ENCODE measurements around the gene SNAPC1.
"Not testable (repeated sequence)": the region's sequence is repeated elsewhere in the genome, so short reads cannot be mapped to it uniquely, and the experiment has no call there.

SNAPC1 gene

GRCh38 chr14:61750708-61751474, 11.3 kb upstream of the SNAPC1 start:
- DNase-seq = peak; percentile 88

DNA sequence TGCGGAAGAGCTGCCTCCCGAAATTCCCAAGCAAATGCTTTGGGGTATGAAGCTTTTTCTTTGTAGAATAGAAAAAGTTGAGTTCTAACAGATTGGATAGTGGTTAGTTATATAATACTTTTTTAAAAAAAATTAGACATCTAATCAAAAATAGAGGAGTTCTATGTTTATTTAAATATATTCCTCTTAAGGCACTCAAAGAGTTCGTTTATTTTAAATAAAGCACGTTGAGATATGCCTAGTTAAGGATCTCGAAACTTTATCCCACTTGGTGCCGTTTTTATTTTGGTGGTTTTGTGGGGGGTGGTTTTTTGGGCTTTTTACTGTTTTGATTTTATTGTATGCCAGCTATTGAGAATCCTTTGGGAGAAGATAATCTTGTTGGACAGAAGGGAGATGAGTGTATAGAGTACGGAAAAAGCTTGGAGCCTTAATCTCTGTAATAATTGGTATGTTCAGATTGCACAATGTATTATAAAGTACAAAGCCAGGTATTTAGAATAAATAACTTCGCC, 10.7 kb upstream of the SNAPC1 start:
- DNase-seq = no peak

- no peak for DNase-seq
Observed at GRCh38 chr14:61752626-61753025, 9.6 kb upstream of the SNAPC1 start.

DNA sequence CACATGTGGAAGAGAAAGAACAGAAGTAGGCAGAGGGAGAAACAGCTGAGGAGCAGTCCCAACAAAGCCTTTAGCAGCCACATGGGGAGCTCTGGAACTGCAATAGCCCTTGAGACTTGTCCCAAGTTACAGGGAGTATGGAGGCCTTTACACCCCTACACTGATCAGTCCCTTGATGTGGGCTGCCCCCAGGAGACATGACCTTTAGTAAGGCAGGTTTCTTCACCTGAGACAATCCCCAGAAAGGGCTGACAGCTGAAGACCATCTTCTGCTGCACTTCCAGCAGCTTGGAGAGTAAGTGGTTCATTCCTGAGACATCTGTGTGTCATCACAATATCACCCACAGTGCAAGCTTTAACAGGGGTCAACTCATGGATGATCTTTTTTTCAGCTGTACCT, 8.6 kb upstream of the SNAPC1 start:
- DNase-seq = no peak

DNA sequence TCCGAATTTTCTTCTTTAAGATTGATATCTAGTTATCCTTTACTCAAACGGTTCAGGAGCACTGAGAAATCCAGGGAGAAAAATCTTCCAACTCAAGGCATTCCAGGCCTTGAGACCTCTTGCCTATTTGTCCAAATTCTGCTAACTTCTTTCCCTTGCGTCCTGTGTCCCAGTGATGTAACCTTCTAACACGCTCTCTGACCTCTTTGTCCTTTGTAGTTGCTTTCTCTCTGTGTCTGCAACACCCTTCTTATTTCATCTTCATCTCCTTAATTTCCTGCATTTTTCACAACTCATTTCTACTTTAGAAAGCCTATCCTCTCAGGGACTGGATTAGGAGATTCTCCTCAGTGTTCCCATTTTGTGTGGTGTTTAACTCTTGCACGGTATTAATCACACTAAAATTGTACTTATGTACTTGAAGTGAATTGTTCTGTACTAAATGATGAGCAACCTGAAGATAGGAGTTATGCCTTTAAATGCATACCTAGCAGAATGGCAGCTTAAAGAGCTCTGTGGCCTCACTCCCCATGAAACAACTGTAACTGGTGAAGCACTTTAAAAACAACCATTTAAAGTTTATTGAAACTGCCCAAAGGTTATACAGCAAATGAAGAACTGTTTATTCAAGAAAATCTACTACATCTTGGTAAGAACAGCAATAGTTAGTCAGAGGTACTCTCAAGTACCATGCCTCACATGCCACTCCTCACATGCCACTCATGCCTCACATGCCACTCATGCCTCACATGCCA, 7.4 kb upstream of the SNAPC1 start:
- DNase-seq = no peak

DNA sequence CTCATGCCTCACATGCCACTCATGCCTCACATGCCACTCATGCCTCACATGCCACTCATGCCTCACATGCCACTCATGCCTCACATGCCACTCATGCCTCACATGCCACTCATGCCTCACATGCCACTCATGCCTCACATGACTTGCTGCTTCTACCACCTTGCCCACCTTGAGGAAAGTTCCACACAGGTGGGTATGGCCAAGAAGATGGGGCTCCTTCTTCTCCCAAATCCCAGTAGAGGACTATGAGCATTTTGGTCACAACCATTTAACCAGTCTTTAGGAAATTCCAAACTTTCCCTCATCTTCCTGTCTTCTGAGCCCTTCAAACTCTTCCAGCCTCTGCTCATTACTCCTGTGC, 6.9 kb upstream of the SNAPC1 start:
- DNase-seq = not testable (repeated sequence)

DNA sequence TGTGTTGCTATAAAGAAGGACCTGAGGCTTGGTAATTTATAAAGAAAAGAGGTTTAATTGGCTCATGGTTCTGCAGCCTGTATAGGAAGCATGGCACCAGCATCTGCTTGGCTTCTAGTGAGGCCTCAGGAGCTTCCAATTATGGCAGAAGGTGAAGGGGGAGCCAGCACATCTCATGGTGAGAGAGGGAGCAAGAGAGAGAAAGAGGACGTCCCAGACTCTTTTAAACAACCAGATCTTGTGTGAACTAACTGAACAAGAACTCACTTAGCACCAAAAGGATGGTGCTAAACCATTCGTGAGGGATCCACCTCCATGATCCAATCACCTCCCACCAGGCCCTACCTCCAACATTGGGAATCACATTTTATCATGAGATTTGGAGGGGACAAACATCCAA, 6.1 kb upstream of the SNAPC1 start:
- DNase-seq = no peak

- no peak for DNase-seq
Observed at GRCh38 chr14:61759878-61760277, 2.3 kb upstream of the SNAPC1 start.

DNA sequence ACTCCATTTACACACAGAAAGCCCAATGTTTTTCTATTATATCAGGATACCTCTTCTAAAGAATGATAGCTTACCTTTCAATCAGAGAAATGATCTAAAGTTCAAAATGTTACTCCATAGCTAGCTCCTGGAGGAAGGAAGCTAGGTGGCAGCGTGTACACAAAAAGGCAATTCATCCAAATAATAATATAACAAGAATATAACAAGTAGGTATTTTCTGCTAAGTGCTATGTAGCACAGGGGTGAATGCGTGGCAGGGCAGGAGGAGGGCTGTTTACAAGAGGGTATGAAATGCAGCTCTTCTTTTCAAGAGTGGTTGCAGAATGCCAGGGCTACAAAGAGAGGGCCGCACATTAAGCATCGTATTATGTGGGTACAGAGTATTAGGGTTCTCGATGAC, 663 bp upstream of the SNAPC1 start:
- DNase-seq = no peak

- DNase-seq = no peak
Observed at GRCh38 chr14:61764342-61765122, 2.3 kb downstream of the SNAPC1 start.

DNA sequence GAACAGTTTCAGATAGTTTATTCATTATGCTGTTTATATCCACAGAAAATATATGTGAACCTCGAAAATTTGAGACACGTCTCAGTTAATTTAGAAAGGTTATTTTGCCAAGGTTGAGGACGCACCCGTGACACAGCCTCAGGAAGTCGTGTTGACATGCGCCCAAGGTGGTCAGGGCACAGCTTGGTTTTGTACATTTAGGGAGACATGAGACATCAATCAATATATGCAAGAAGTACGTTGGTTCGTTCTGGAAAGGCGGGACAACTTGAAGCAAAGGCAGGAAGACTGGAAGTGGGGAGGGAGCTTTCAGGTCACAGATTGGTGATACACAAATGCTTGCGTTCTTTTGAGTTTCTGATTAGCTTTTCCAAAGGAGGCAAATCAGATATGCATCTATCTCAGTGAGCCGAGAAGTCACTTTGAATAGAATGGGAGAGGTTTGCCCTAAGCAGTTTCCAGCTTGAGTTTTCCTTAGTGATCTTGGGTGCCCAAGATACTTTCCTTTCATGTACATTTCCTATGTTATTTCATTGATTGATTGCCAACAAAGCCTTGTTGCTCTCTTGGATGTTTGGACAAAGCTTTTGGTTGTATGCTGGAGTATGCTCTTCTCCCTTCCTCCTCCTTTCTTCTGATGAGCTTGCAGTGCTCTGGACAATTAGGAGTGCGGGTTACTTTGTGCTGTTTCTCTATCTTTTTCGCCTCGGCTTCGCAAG, 3.2 kb downstream of the SNAPC1 start:
- DNase-seq = no peak

GRCh38 chr14:61766151-61766550, 3.9 kb downstream of the SNAPC1 start:
- DNase-seq = no peak

GRCh38 chr14:61768240-61768639, 6.0 kb downstream of the SNAPC1 start:
- no peak for DNase-seq

DNA sequence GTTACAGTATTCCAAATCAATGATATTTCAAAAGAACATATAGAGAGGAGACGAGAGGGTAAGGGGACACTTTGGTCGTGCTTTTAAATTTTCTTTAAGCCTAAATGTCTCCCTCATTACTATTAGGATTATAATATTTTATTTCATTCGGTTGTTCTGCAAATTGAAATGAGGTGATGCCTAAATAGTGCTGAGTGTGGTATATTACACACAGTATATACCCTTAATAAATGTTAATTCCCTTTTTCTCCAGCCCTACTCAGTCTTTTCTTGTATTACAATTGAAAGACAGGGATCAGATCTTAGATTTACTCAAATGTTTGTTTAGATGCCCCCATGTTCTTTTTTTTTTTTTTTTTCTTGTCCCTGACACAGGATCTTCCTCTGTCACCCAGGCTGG, 7.7 kb downstream of the SNAPC1 start:
- no peak for DNase-seq

GRCh38 chr14:61774861-61775260, 12.6 kb downstream of the SNAPC1 start:
- DNase-seq = no peak

DNA sequence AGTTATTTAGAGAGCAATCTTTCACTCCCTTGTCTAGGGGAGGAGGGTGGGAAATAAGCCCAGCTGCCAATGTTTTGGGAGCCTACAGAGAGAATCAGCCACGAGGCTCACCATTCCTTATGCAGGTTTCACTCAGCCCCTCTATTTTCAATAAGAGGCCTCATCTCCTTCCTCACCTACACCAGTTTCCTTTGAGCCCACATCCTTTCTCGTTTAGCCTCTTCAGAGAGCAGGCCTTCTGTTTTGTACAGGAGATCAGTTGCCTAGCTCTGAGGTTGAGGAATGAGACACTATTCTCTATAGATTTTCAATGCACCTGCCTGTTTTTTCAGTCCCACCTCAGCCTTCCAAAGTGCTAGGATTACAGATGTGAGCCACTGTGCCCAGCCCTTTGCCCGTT, 17.9 kb downstream of the SNAPC1 start:
- no peak for DNase-seq

- no peak for DNase-seq
Observed at GRCh38 chr14:61797309-61797708, 35.1 kb downstream of the SNAPC1 start.

DNA sequence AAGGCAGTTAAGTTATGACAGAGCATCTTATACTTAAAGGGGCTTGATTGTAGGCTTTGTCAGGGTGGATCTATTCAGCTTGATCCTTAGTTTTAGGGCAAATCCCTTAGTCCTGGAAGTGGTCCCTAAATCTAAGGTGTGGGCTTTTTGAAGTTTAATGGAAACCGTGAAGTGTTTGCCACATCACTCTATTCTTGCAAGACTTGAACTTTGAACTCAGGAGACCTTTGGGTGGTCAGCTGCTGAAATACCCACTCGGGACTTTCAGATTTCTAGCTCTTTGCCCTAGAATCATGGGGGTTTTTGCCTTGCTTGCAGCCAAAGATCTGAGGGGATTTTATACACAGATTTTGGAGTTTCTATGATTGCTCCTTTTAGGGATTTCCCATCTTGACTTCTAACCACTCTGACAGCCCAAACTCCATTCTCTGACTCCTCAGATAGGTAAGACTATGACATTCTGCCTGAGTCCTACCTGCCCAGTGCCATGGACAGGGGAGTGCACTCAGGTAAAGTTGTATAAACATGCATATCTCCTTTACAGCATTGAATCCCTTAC, 39.9 kb downstream of the SNAPC1 start:
- DNase-seq = no peak

DNA sequence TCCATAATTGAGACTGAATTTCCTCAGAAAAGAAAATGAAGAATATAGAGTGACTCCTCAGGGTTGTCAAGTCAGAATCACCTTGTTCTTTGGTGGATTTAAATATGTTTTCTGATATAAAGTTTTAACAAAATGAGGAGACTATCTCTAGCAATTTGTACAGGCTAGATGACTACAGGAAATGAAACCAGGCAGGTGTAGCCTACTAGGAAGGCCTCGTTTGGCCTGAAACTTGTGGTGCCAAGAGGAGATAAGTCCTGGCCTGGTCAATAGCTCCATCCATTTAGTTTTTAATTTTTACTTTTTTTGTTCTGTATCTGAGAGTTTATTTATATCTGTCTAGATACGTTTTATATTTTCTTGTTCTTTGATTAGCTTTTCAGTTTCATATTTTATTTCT, 41.5 kb downstream of the SNAPC1 start:
- no peak for DNase-seq

DNA sequence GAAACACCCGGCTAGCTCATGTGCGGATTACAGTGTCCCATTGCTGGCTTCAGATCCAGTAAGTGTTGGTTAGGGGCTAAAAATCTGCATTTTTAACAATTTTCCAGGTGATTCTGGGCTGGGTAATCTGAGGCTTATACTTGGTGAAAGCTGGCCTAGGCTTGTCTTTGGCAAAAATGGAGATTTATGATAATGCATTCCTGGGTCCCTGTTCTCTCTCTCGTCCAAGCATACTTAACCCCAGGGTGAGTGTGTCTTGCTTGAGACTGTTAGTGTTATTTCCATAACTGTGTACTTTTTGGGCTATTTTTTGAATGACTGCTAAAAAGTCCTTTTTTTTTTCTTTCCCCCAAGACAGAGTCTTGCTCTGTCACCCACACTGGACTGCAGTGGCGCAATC, 43.2 kb downstream of the SNAPC1 start:
- no peak for DNase-seq

DNA sequence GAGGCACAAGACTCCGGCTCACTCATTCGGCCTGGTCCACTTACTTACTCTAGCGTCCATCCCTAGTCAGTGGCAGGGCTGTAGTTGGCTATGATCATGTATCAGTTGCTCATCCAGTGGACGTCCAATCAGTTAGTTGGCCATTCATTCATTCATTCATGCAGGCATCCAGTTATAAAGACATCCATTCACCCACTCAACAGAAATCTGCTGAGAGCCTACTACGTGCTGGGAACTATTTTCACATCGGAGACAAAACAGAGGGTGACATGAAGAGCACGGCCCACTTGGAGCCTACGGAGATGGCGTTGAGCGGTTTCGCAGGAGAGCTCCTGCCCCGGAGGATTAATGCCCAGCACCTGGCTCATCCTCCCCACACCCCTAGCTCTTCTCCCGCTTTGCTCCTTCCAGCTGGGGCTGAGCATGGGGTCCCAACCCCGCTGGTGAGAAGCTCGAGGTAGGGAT, 49.7 kb downstream of the SNAPC1 start:
- DNase-seq = no peak

- peak; percentile 28 for DNase-seq
Observed at GRCh38 chr14:61812347-61813095, 50.3 kb downstream of the SNAPC1 start, which contains the start of gene SYT16. Gene SYT16 (plus strand): TSS chr14:61812703.

Measured in stimulated activated CD8-positive, alpha-beta memory T cell treated with anti-CD3 and anti-CD28 coated beads, Interleukin-4, amount 100 ng/mL, for 48 hours (primary cell).